ENCODE measurements around the gene MRC2.

- no peak for TF ChIP-seq CTCF (IDR thresholded peaks at IDR 0.05)
- no peak for TF ChIP-seq POLR2A (IDR thresholded peaks at IDR 0.05)
Observed at GRCh38 chr17:62641153-62641552, 13.7 kb downstream of the MRC2 start.
